Activated CD8-positive, alpha-beta T cell treated with anti-CD3 and anti-CD28 coated beads for 36 hours (primary cell): ENCODE measurements around the gene TSPAN8. TPM values are rescaled to one million over a fixed set of nuclear protein-coding genes. Genes with fewer than 3 reads are reported as not detected.

Experiments used
- ATAC-seq: fragments of 200-7000 bp; cut with Tn5 transposase; one replicate; pipeline ENCODE4 v1.10.0; 2021; ENCODE audit warnings: mild to moderate bottlenecking, moderate library complexity
- CTCF ChIA-PET: fragments of 350-600 bp; sonication (Branson Sonifier 250); formaldehyde crosslinking; loops from one replicate; lab custom pipeline; 2021; ENCODE audit warnings: antibody characterized with exemption; lab: Charles Lee
- POLR2A ChIA-PET: fragments of 350-600 bp; sonication (Branson Sonifier 250); formaldehyde crosslinking; loops from one replicate; lab custom pipeline; 2021; ENCODE audit warnings: antibody characterized with exemption; lab: Charles Lee
- DNase-seq: peaks from one replicate; pipeline ENCODE4 v3.0.0-alpha.2; 2020
- H3K27ac Mint-ChIP-seq: one replicate; pipeline ENCODE4 v1.8.0; 2021; ENCODE audit warnings: mild to moderate bottlenecking, mixed read lengths
- H3K27me3 Mint-ChIP-seq: one replicate; pipeline ENCODE4 v1.8.0; 2021; ENCODE audit warnings: mixed read lengths
- H3K36me3 Mint-ChIP-seq: one replicate; pipeline ENCODE4 v1.8.0; 2021; ENCODE audit warnings: low read depth, mixed read lengths
- H3K4me1 Mint-ChIP-seq: one replicate; pipeline ENCODE4 v1.8.0; 2021; ENCODE audit warnings: low read depth, mixed read lengths
- H3K4me3 Mint-ChIP-seq: one replicate; pipeline ENCODE4 v1.8.0; 2021; ENCODE audit warnings: mild to moderate bottlenecking, moderate library complexity, mixed read lengths
- H3K9me3 Mint-ChIP-seq: one replicate; pipeline ENCODE4 v1.8.0; 2021; ENCODE audit warnings: mixed read lengths
- intact Hi-C: fragments of 100-400 bp; cut with micrococcal nuclease; formaldehyde crosslinking; loops from one replicate; pipeline ENCODE4 v1.10.0; 2022
- total RNA-seq, 2 experiments: library from RNA; stranded (reverse); gene quantifications; one replicate each; pipeline ENCODE4 v1.2.3, GENCODE V29; 2021
- TF ChIP-seq, protein P1 (sequence below): fragments of 200-600 bp; IDR thresholded peaks from one replicate; pipeline ENCODE4 v1.8.0; 2022; ENCODE audit warnings: antibody characterized with exemption, mild to moderate bottlenecking

TSPAN8 gene
- total RNA-seq, 2 experiments from 2014 or later, result not detected

DNA sequence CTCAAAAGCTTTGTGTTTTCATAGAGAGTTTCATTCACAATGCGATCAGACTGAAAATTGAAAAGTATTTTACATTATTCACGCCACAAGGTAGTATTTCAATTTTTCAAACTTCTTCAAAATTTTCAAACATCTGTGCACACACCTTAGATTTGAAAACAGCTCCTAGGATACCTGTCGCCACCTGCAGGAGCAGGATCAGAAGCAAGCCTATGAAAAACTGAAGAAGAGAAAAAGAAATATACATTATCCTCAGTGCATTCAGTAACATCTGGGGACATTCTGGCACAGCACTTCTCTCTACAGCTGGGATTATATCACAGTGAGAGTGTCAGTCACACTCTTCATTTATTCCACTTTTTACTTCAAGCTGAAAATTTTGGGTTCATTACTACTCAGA is 19.8 kb downstream of the TSPAN8 start:
- ChIA-PET CTCF (no interaction called here), POLR2A (no interaction called here)
- Mint-ChIP-seq H3K27me3 (no peaks in the 10 kb centered on the region), H3K9me3 (no peaks in the 10 kb centered on the region), H3K36me3 (no peaks in the 10 kb centered on the region), H3K4me3 (no peak overlapping the region), H3K27ac (no peak overlapping the region), H3K4me1 (no peaks in the 10 kb centered on the region)
- ATAC-seq (no peak), DNase-seq (no peak)
- intact Hi-C loops, result no loop called here
- TF ChIP-seq, protein P1, sequence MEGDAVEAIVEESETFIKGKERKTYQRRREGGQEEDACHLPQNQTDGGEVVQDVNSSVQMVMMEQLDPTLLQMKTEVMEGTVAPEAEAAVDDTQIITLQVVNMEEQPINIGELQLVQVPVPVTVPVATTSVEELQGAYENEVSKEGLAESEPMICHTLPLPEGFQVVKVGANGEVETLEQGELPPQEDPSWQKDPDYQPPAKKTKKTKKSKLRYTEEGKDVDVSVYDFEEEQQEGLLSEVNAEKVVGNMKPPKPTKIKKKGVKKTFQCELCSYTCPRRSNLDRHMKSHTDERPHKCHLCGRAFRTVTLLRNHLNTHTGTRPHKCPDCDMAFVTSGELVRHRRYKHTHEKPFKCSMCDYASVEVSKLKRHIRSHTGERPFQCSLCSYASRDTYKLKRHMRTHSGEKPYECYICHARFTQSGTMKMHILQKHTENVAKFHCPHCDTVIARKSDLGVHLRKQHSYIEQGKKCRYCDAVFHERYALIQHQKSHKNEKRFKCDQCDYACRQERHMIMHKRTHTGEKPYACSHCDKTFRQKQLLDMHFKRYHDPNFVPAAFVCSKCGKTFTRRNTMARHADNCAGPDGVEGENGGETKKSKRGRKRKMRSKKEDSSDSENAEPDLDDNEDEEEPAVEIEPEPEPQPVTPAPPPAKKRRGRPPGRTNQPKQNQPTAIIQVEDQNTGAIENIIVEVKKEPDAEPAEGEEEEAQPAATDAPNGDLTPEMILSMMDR, result no peak

DNA sequence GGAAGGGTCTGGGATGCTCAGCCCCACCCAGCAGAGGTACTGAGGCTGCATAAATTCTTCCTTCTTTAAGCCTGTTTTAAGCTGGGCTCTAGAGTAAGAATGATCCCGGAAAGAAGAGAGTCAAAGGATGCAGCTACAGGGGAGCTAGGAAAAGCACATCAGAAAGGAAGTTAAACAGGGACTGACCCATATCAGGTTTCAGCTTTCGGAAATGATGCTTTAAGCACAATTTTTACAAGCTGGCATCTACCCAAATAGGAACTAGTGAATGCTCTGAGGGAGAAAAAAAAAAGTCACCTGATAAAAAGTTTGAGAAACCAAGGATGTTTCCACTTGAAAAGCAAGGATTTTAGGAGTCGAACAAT is 22.0 kb downstream of the TSPAN8 start:
- DNase-seq, result no peak
- no peaks in the 10 kb centered on the region for H3K4me1 Mint-ChIP-seq
- POLR2A ChIA-PET, result no interaction called here
- CTCF ChIA-PET, result no interaction called here
- intact Hi-C loops, result no loop called here
- H3K27me3 Mint-ChIP-seq, result no peaks in the 10 kb centered on the region
- no peak overlapping the region for H3K27ac Mint-ChIP-seq
- ATAC-seq, result no peak
- H3K36me3 Mint-ChIP-seq, result no peaks in the 10 kb centered on the region
- TF ChIP-seq, protein P1, result no peak
- no peak overlapping the region for H3K4me3 Mint-ChIP-seq
- no peaks in the 10 kb centered on the region for H3K9me3 Mint-ChIP-seq

DNA sequence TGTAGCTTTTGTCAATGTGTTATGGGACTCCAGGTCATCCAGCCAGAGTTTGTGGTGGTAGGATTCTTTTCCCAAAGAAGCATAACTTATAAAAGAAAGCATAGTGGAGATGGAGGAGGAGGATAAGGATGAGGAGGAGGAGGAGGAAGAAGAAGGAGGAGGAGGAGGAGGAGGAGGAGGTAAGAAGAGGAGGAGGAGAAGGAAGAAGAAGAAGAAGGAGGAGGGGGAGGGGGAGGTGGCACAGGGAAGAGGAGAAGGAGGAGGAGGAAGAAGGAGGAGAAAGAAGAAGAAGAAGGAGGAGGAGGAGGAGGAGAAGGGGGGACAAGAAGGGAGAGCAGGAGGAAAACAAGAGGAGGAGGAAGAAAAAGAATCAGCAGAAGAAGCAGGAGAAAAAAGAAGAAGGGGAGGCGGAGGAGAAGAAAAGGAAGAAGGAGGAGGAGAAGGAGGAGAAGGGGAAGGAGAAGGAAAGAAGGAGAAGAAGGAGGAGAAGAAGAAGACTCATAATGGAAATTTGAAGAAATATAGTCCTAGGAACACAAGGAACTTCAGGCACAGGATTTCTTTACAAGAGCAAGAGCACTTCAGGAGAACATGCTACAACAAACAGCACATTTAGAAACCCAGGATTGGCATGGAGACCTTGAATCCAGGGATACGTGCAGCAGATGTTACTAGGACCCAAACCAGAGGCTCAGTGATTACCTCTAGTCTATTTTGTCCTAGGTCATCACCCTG is 22.6 kb downstream of the TSPAN8 start:
- TF ChIP-seq, protein P1, result no peak
- no peak overlapping the region for H3K4me3 Mint-ChIP-seq
- ChIA-PET POLR2A (no interaction called here), CTCF (no interaction called here)
- DNase-seq (no peak), ATAC-seq (no peak)
- H3K36me3 Mint-ChIP-seq, result no peaks in the 10 kb centered on the region
- intact Hi-C loops, result no loop called here
- H3K9me3 Mint-ChIP-seq, result no peaks in the 10 kb centered on the region
- H3K27me3 Mint-ChIP-seq, result no peaks in the 10 kb centered on the region
- no peaks in the 10 kb centered on the region for H3K4me1 Mint-ChIP-seq
- H3K27ac Mint-ChIP-seq, result no peak overlapping the region

- ChIA-PET CTCF (no interaction called here), POLR2A (no interaction called here)
- Mint-ChIP-seq H3K4me3 (no peak overlapping the region), H3K4me1 (no peaks in the 10 kb centered on the region), H3K9me3 (no peaks in the 10 kb centered on the region), H3K27me3 (no peaks in the 10 kb centered on the region), H3K36me3 (no peaks in the 10 kb centered on the region), H3K27ac (no peak overlapping the region)
- ATAC-seq (no peak), DNase-seq (no peak)
- TF ChIP-seq, protein P1, result no peak
- intact Hi-C loops, result no loop called here
Observed at GRCh38 chr12:71134405-71134804, 23.4 kb downstream of the TSPAN8 start.

DNA sequence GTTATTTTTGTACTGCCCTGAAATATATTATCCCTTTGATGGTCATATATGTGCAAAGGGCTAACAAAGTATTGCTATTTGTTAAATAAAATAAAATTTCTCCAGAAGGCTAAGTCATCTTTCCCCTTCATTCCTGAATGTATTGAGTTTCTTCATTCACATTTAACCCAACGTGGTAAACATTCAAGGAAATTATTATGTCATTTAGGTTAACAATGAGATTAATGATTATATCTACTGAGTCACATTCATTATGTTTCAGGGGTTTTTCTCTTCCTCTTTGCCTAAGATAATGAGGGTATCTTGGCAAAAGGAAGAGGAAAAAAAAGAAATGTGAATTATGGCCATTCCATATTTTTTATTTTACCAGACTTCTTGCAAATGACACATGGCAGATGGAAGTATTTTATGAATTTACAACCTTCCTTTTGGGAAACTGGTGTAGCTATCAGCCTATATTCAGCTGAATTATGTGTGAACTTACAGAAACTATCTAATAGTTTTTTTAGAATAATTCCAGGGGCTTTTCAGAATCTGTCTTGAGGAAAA is 27.2 kb downstream of the TSPAN8 start:
- H3K36me3 Mint-ChIP-seq, result no peaks in the 10 kb centered on the region
- CTCF ChIA-PET, result no interaction called here
- no peak for ATAC-seq
- no peaks in the 10 kb centered on the region for H3K4me1 Mint-ChIP-seq
- H3K27ac Mint-ChIP-seq, result no peak overlapping the region
- no peak overlapping the region for H3K4me3 Mint-ChIP-seq
- TF ChIP-seq, protein P1, result no peak
- no peaks in the 10 kb centered on the region for H3K27me3 Mint-ChIP-seq
- POLR2A ChIA-PET, result no interaction called here
- DNase-seq, result no peak
- no peaks in the 10 kb centered on the region for H3K9me3 Mint-ChIP-seq
- intact Hi-C loops, result no loop called here
